T-cell (primary cell): Measurements from ENCODE around the gene CBL. TPM values are rescaled to one million over a fixed set of nuclear protein-coding genes. Genes with fewer than 3 reads are reported as not detected.

Experiments used
- ATAC-seq, 4 experiments: fragments of 200-7000 bp in 3 of 4; fragments of 150-1000 bp in 1 of 4; cut with Tn5 transposase; replicated peaks in 1 of 4; 1 replicate in 3 of 4; 2 replicates in 1 of 4; pipeline ENCODE4 v1.10.0; 2021; ENCODE audit warnings: moderate library complexity in 3 of 4, mild to moderate bottlenecking in 2 of 4, moderate number of reproducible peaks in 1 of 4
- CTCF ChIA-PET, 2 donors: fragments of 300-600 bp; sonication (Branson Sonifier 250); formaldehyde crosslinking; loops; one replicate each; lab custom pipeline; 2022; ENCODE audit warnings: antibody characterized with exemption in 2 of 2; lab: Charles Lee
- POLR2A ChIA-PET, 2 donors: fragments of 300-600 bp; sonication (Branson Sonifier 250); formaldehyde crosslinking; loops; one replicate each; lab custom pipeline; 2022; ENCODE audit warnings: antibody characterized with exemption in 2 of 2; lab: Charles Lee
- DNase-seq, 35 experiments: peaks; one replicate each; pipeline versions ENCODE4 v3.0.0 to v3.0.0-alpha.2; 2013 to 2023
- H3K27ac ChIP-seq: one replicate; pipeline ENCODE4 v1.5.1; 2013; ENCODE audit warnings: low read length
- H3K27me3 ChIP-seq, 2 experiments: replicated peaks in 1 of 2; 1 replicate in 1 of 2; 2 replicates in 1 of 2; pipeline versions ENCODE4 v1.6.1 to v1.7.0; 2013; ENCODE audit warnings: low read length in 1 of 2, mixed read lengths in 1 of 2; ENCODE audit not compliant: control insufficient read depth in 2 of 2, insufficient read depth in 2 of 2; ENCODE audit errors: extremely low read depth in 1 of 2
- H3K36me3 ChIP-seq, 2 donors: 1 replicate in 1 of 2; 2 replicates in 1 of 2; pipeline versions ENCODE4 v1.6.1 to v1.7.0; 2013; ENCODE audit warnings: low read length in 1 of 2; ENCODE audit not compliant: control insufficient read depth in 2 of 2, insufficient read depth in 1 of 2; ENCODE audit errors: extremely low read depth in 1 of 2
- H3K4me1 ChIP-seq, 2 experiments: 1 replicate in 1 of 2; 2 replicates in 1 of 2; pipeline versions ENCODE4 v1.6.1 to v1.7.0; 2013; ENCODE audit warnings: low read length in 2 of 2, mixed read lengths in 1 of 2; ENCODE audit not compliant: insufficient read depth in 2 of 2, control insufficient read depth in 1 of 2; ENCODE audit errors: extremely low read depth in 1 of 2
- H3K4me3 ChIP-seq, 2 donors: 1 replicate in 1 of 2; 2 replicates in 1 of 2; pipeline versions ENCODE4 v1.5.1 to v1.7.0; 2013; ENCODE audit warnings: mild to moderate bottlenecking in 2 of 2, low read length in 1 of 2, moderate library complexity in 1 of 2; ENCODE audit not compliant: control insufficient read depth in 1 of 2; ENCODE audit errors: extremely low read depth in 1 of 2
- H3K9me3 ChIP-seq: 2 replicates; pipeline ENCODE4 v1.7.0; 2013
- H3K27ac Mint-ChIP-seq, 2 donors: one replicate each; pipeline ENCODE4 v1.8.0; 2020 to 2021; ENCODE audit warnings: mild to moderate bottlenecking in 2 of 2, mixed read lengths in 2 of 2
- H3K27me3 Mint-ChIP-seq, 2 donors: one replicate each; pipeline ENCODE4 v1.8.0; 2021 to 2022; ENCODE audit warnings: mixed read lengths in 2 of 2
- H3K36me3 Mint-ChIP-seq: one replicate; pipeline ENCODE4 v1.8.0; 2021; ENCODE audit warnings: mixed read lengths
- H3K4me1 Mint-ChIP-seq, 3 donors: one replicate each; pipeline ENCODE4 v1.8.0; 2020 to 2022; ENCODE audit warnings: mixed read lengths in 3 of 3, mild to moderate bottlenecking in 1 of 3
- H3K4me3 Mint-ChIP-seq, 3 donors: one replicate each; pipeline ENCODE4 v1.8.0; 2020 to 2022; ENCODE audit warnings: mild to moderate bottlenecking in 3 of 3, mixed read lengths in 3 of 3, moderate library complexity in 3 of 3
- H3K9me3 Mint-ChIP-seq, 3 donors: one replicate each; pipeline ENCODE4 v1.8.0; 2020 to 2022; ENCODE audit warnings: mixed read lengths in 3 of 3
- WGBS: methylation state at CpG from one replicate; pipeline ENCODE4 v1.1.5; 2013; ENCODE audit warnings: missing lambda C conversion rate; ENCODE audit not compliant: insufficient coverage; 5-methylcytosine and 5-hydroxymethylcytosine counted together
- total RNA-seq, 35 experiments: library from RNA in 6 of 35; stranded (reverse) in 6 of 35; fragments of 120-200 nt in 1 of 35; gene quantifications; one replicate each; pipeline versions ENCODE4 v1.2.1 to v1.2.4 and lab custom pipeline; 2013 to 2026

CBL gene
- total RNA-seq, 5 donors from 2014 or later (not counting 1 experiment from before 2014, with no cell fraction given): 40.9 to 42.2 (median 41.1) TPM

DNA sequence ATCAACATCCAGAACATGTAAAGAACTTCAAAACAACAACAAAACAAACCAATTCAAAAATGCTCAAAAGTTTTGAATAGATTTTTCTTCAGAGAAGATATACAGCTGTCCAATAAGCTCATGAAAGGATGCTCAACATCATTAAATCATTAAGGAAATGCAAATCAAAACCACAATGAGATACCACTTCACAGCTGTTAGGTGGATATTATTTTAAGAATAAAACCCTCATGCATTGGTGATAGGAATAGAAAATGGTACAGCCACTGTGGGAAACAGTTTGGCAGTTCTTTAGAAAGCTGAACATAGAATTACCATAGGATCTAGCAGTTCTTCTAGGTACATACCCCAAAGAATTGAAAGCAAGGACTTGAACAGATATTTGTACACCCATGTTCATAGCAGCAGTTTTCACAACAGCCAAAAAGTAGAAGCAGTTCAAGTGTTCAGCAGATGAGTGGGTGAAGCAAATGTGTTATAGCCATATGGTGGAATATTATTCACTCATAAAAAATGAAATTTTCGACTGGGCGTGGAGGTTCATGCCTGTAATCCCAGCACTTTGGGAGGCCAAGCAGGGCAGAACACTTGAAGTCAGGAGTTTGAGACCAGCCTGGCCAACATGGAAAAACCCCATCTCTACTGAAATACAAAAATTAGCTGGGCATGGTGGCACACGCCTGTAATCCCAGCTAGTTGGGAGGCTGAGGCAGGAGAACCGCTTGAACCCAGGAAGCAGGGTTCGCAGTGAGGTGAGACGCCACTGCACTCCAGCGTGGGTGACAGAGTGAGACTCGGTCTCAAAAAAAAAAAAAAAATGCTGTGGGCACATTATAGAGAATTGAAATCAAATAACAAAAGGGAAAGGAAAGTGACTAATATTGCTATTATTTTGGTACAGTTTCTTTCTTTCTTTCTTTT lies 42.9 kb downstream of the CBL start:
- H3K36me3 ChIP-seq: peaks cover 4 to 13% of the 10 kb centered on the region in 2 donors
- no peak overlapping the region for H3K4me3 ChIP-seq
- H3K4me3 Mint-ChIP-seq: no peak overlapping the region
- POLR2A ChIA-PET: interaction anchor here (0.5 kb wide), 2 partner anchors 24 to 83 kb away, joined by 3 to 9 read pairs; no protein-coding TSS in a partner anchor
- 67% methylated on average over 1 of the region's 8 CpGs for WGBS
- CTCF ChIA-PET: interaction anchor here in 1 of 2 donors (0.7 to 1.0 kb wide), 2 partner anchors 43 to 73 kb away, joined by 4 to 5 read pairs; partner anchors contain the start of gene CBL
- H3K4me1 Mint-ChIP-seq: peaks cover 40 to 48% (median 40%) of the 10 kb centered on the region in 3 donors
- ATAC-seq (no peak), DNase-seq (no peak)
- no peaks in the 10 kb centered on the region for H3K27me3 Mint-ChIP-seq
- no peaks in the 10 kb centered on the region for H3K9me3 Mint-ChIP-seq
- H3K27me3 ChIP-seq: no peaks in the 10 kb centered on the region
- H3K27ac ChIP-seq: no peak overlapping the region
- H3K9me3 ChIP-seq: no peaks in the 10 kb centered on the region
- H3K27ac Mint-ChIP-seq: peak overlapping the region; percentile 23 to 41
- peaks cover 13% of the 10 kb centered on the region for H3K36me3 Mint-ChIP-seq
- peaks cover 7 to 12% of the 10 kb centered on the region in 2 experiments for H3K4me1 ChIP-seq

DNA sequence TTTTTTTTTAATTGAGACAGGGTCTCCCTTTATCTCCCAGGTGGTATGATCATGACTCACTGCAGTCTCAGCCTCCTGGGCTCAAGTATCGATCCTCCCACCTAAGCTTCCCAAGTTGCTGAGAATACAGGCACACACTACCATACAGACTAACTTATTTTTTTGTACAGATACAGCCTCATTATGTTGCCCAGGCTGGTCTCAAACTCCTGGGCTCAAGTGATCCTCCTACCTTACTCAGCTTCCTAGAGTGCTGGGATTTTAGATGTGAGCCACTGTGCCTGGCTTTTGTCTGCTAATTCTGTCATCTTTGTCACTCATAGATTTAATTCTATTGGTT lies 43.5 kb downstream of the CBL start:
- 50% methylated on average over 1 of the region's 1 CpG for WGBS
- H3K4me3 ChIP-seq: no peak overlapping the region
- peaks cover 12% of the 10 kb centered on the region for H3K36me3 Mint-ChIP-seq
- peaks cover 7 to 14% of the 10 kb centered on the region in 2 experiments for H3K4me1 ChIP-seq
- no peak overlapping the region for H3K27ac ChIP-seq
- no peaks in the 10 kb centered on the region for H3K9me3 Mint-ChIP-seq
- DNase-seq: no peak
- no peaks in the 10 kb centered on the region for H3K9me3 ChIP-seq
- peak overlapping the region; percentile 36 to 44 for H3K27ac Mint-ChIP-seq
- no peaks in the 10 kb centered on the region for H3K27me3 Mint-ChIP-seq
- CTCF ChIA-PET: interaction anchor here (0.7 to 0.9 kb wide), 2 partner anchors 73 to 74 kb away, joined by 3 to 4 read pairs; no protein-coding TSS in a partner anchor
- no peak overlapping the region for H3K4me3 Mint-ChIP-seq
- H3K36me3 ChIP-seq: peaks cover 4 to 11% of the 10 kb centered on the region in 2 donors
- POLR2A ChIA-PET: interaction anchor here (0.5 to 0.9 kb wide), 3 partner anchors 14 to 84 kb away, joined by 3 to 9 read pairs (median 3); no protein-coding TSS in a partner anchor
- peaks cover 40 to 49% (median 41%) of the 10 kb centered on the region in 3 donors for H3K4me1 Mint-ChIP-seq
- no peak for ATAC-seq
- no peaks in the 10 kb centered on the region for H3K27me3 ChIP-seq

DNA sequence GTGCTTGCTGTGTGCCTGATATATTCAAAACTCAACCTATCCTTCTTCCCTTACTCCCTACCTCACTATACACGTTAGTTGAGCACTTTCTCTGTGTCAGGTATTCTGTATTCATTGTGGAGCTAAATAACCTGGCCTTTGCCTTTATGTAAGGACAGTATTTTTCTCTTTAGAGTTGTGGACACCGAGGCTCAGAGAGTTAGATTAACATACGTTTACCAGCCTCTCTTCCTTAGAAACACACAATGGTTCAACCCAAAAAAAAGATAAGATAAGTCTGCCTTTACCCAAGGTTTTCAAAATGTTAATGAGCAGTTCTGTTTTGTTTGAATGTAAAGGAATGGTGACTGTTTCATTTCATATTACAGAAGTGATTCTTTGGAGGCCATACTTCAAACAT lies 45.0 kb downstream of the CBL start:
- no peaks in the 10 kb centered on the region for H3K9me3 ChIP-seq
- no peaks in the 10 kb centered on the region for H3K27me3 ChIP-seq
- H3K27ac ChIP-seq: no peak overlapping the region
- H3K4me3 Mint-ChIP-seq: no peak overlapping the region
- peaks cover 6 to 8% of the 10 kb centered on the region in 2 donors for H3K36me3 ChIP-seq
- no CpG with 5 or more reads among the region's 3 CpGs for WGBS
- no peaks in the 10 kb centered on the region for H3K27me3 Mint-ChIP-seq
- no peak for DNase-seq
- CTCF ChIA-PET: no interaction called here
- H3K4me1 ChIP-seq: peaks cover 7 to 14% of the 10 kb centered on the region in 2 experiments
- ATAC-seq: no peak
- no peak overlapping the region for H3K4me3 ChIP-seq
- H3K9me3 Mint-ChIP-seq: no peaks in the 10 kb centered on the region
- no peak overlapping the region for H3K27ac Mint-ChIP-seq
- peaks cover 18% of the 10 kb centered on the region for H3K36me3 Mint-ChIP-seq
- H3K4me1 Mint-ChIP-seq: peaks cover 40 to 52% (median 46%) of the 10 kb centered on the region in 3 donors
- POLR2A ChIA-PET: no interaction called here

DNA sequence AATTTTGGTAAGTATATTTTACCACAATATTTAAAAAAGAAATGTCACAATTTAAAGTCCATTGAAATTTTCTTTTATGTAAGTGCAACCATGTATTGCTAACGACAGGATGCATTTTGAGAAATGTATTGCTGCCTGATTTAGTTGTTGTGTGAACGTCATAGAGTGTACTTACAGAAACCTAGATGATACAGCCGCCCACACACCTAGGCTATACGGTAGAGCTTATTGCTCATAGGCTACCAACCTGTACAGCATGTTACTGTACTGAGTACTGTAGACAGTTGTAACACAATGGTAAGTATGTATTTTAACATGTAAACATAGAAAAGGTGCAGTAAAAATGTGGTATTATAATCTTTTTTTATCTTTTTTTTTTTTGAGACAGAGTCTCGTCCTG lies 48.1 kb downstream of the CBL start:
- no peaks in the 10 kb centered on the region for H3K9me3 Mint-ChIP-seq
- peaks cover 51 to 63% (median 57%) of the 10 kb centered on the region in 3 donors for H3K4me1 Mint-ChIP-seq

DNA sequence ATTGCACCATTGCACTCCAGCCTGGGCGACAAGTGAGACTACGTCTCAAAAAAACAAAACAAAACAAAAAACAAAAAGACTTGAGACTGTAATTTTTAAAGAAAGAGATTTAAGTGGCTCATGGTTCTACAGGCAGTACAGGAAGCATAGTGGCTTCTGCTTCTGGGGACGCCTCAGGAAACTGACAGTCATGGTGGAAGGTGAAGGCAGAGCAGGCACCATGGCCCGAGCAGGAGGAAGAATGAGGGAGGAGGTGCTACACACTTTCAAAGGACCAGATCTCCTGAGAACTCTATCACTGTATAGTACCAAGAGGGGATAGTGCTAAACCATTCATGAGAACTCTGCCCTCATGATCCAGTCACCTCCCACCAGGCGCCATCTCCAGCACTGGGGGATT lies 52.0 kb downstream of the CBL start:
- H3K4me1 Mint-ChIP-seq: peaks cover 27 to 50% (median 48%) of the 10 kb centered on the region in 3 donors
- peak overlapping the region; percentile 86 to 90 for H3K27ac Mint-ChIP-seq
- ChIA-PET CTCF (interaction anchor here in 1 of 2 donors (0.6 kb wide), 1 partner anchor 21 kb away, joined by 3 read pairs; no protein-coding TSS in a partner anchor), POLR2A (no interaction called here)
- H3K9me3 Mint-ChIP-seq: no peaks in the 10 kb centered on the region
- H3K9me3 ChIP-seq: no peaks in the 10 kb centered on the region
- peaks cover 22 to 45% of the 10 kb centered on the region in 2 experiments for H3K4me1 ChIP-seq
- H3K27me3 Mint-ChIP-seq: no peaks in the 10 kb centered on the region
- peak overlapping the region in 2 of 3 donors; percentile 34 to 69 for H3K4me3 Mint-ChIP-seq
- no peaks in the 10 kb centered on the region for H3K27me3 ChIP-seq
- WGBS: no CpG with 5 or more reads among the region's 5 CpGs
- H3K27ac ChIP-seq: peak overlapping the region; percentile 26
- peak; percentile 83 to 85 (median 84) for ATAC-seq
- DNase-seq: peak in 30 of 35 experiments; percentile 4 to 46 (median 20)
- peaks cover 0 to 2% of the 10 kb centered on the region in 2 donors for H3K36me3 ChIP-seq
- peak overlapping the region in 1 of 2 donors; percentile 38 for H3K4me3 ChIP-seq
- H3K36me3 Mint-ChIP-seq: peaks cover 6% of the 10 kb centered on the region

More for the DNA sequence above, 48.1 kb downstream of the CBL start:
- Histone ChIP-seq H3K36me3 (peaks cover 2 to 8% of the 10 kb centered on the region in 2 donors), H3K4me3 (no peak overlapping the region), H3K27ac (no peak overlapping the region), H3K27me3 (no peaks in the 10 kb centered on the region), H3K4me1 (peaks cover 16 to 26% of the 10 kb centered on the region in 2 experiments), H3K9me3 (no peaks in the 10 kb centered on the region)
- Mint-ChIP-seq H3K36me3 (peaks cover 18% of the 10 kb centered on the region), H3K27me3 (no peaks in the 10 kb centered on the region), H3K4me3 (no peak overlapping the region), H3K27ac (peak overlapping the region in 1 of 2 donors; percentile 12)
- ChIA-PET POLR2A (interaction anchor here in 1 of 2 donors (0.6 kb wide), 1 partner anchor 504 kb away, joined by 5 read pairs; no protein-coding TSS in a partner anchor), CTCF (no interaction called here)
- DNase-seq: peak in 2 of 35 experiments; percentile 13 to 28
- no CpG with 5 or more reads among the region's 5 CpGs for WGBS
- peak in 1 of 4 experiments; percentile 73 for ATAC-seq

DNA sequence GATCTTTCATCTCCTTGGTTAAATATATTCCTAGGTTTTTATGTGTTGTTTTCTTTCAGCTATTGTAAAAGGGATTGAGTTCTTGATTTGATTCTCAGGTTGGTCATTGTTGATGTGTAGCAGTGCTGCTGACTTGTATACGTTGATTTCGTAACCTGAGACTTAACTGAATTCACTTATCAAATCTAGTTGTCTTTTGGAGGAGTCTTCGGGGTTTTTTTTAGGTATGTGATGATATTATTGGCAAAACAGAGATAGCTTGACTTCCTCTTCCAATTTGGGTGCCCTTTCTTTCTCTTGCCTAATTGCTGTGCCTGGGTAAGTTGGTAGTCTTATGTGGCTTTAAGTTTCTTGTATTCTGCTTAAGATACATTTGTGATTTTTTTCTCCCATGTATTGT lies 52.8 kb downstream of the CBL start:
- peaks cover 6% of the 10 kb centered on the region for H3K36me3 Mint-ChIP-seq
- Histone ChIP-seq H3K4me3 (no peak overlapping the region), H3K27me3 (no peaks in the 10 kb centered on the region), H3K27ac (no peak overlapping the region), H3K36me3 (peaks cover 0 to 2% of the 10 kb centered on the region in 2 donors), H3K9me3 (no peaks in the 10 kb centered on the region), H3K4me1 (peaks cover 24 to 51% of the 10 kb centered on the region in 2 experiments)
- DNase-seq (no peak), ATAC-seq (no peak)
- POLR2A ChIA-PET: interaction anchor here in 1 of 2 donors (0.6 kb wide), 1 partner anchor 433 kb away, joined by 3 read pairs; no protein-coding TSS in a partner anchor
- H3K4me3 Mint-ChIP-seq: peak overlapping the region in 2 of 3 donors; percentile 11 to 69
- no peaks in the 10 kb centered on the region for H3K9me3 Mint-ChIP-seq
- no peaks in the 10 kb centered on the region for H3K27me3 Mint-ChIP-seq
- H3K27ac Mint-ChIP-seq: peak overlapping the region; percentile 74 to 86
- peaks cover 27 to 48% (median 47%) of the 10 kb centered on the region in 3 donors for H3K4me1 Mint-ChIP-seq
- no CpG with 5 or more reads among the region's 3 CpGs for WGBS
- CTCF ChIA-PET: interaction anchor here (0.6 to 1.1 kb wide), 3 partner anchors 20 to 53 kb away, joined by 3 to 4 read pairs (median 3); partner anchors contain the start of gene CBL (in 1 of the 2)
